SU-DHL-6 (cell line): Measurements from ENCODE around the gene INPP5A.

Source experiments
- H2AFZ ChIP-seq: fragments of 200-600 bp; sonication (generic); 2 replicates; pipeline ENCODE4 v1.6.1; 2014; ENCODE audit warnings: low read depth, mild to moderate bottlenecking, moderate library complexity, mixed read lengths, antibody characterized with exemption, low read length; ENCODE audit not compliant: severe bottlenecking
- H3F3A ChIP-seq: fragments of 200-600 bp; shearing (Covaris generic); 2 replicates; pipeline ENCODE4 v1.6.0; 2016; ENCODE audit warnings: antibody characterized with exemption, mild to moderate bottlenecking; ENCODE audit not compliant: insufficient read depth
- H3K27ac ChIP-seq: fragments of 200-600 bp; sonication (generic); 2 replicates; pipeline ENCODE4 v1.5.1; 2016; ENCODE audit warnings: low read depth, mild to moderate bottlenecking, low read length, moderate library complexity, mixed read lengths
- H3K27me3 ChIP-seq: fragments of 200-600 bp; sonication (generic), shearing (Covaris generic); 2 replicates; pipeline ENCODE4 v1.6.0; 2014; ENCODE audit warnings: mild to moderate bottlenecking, low read length
- H3K36me3 ChIP-seq: fragments of 200-600 bp; sonication (generic); 2 replicates; pipeline ENCODE4 v1.6.1; 2014; ENCODE audit warnings: mild to moderate bottlenecking, low read length, mixed read lengths
- H3K4me2 ChIP-seq: fragments of 300-600, 200-600 bp; shearing (Covaris generic), sonication (generic); 2 replicates; pipeline ENCODE4 v1.6.0; 2014; ENCODE audit warnings: low read length, low read depth, mild to moderate bottlenecking; ENCODE audit not compliant: poor library complexity, severe bottlenecking
- H3K4me3 ChIP-seq: fragments of 200-600 bp; sonication (generic); 2 replicates; pipeline ENCODE4 v1.5.1; 2014; ENCODE audit warnings: antibody characterized with exemption, low read length, mild to moderate bottlenecking, mixed read lengths; ENCODE audit not compliant: insufficient read depth, poor library complexity, severe bottlenecking
- H3K79me2 ChIP-seq: fragments of 200-600 bp; sonication (generic); 2 replicates; pipeline ENCODE4 v1.6.1; 2014; ENCODE audit warnings: mild to moderate bottlenecking, low read length, moderate library complexity; ENCODE audit not compliant: insufficient read depth
- H3K9ac ChIP-seq: fragments of 200-600 bp; sonication (generic); 2 replicates; pipeline ENCODE4 v1.7.0; 2014; ENCODE audit warnings: mild to moderate bottlenecking, low read length
- H3K9me2 ChIP-seq: fragments of 200-600 bp; sonication (generic); replicated peaks from 2 replicates; pipeline ENCODE4 v1.6.1; 2014; ENCODE audit warnings: low read length; ENCODE audit not compliant: insufficient read depth
- H3K9me3 ChIP-seq: fragments of 200-600 bp; sonication (generic); 2 replicates; pipeline ENCODE4 v1.6.1; 2014; ENCODE audit warnings: low read length, mixed read lengths; ENCODE audit not compliant: insufficient read depth
- H4K20me1 ChIP-seq: fragments of 200-600 bp; sonication (generic); 2 replicates; pipeline ENCODE4 v1.6.1; 2014; ENCODE audit warnings: low read depth, mild to moderate bottlenecking, antibody characterized with exemption, low read length, moderate library complexity, mixed read lengths
- EZH2phosphoT487 ChIP-seq: fragments of 200-600 bp; sonication (generic), shearing (Covaris generic); conservative IDR thresholded peaks from 2 replicates; pipeline ENCODE4 v1.6.1; 2018; ENCODE audit warnings: mild to moderate bottlenecking, antibody characterized with exemption, low read length, moderate library complexity, mixed read lengths
- TF ChIP-seq, protein P1 (sequence below): fragments of 200-600 bp; sonication (generic); IDR thresholded peaks from one replicate; pipeline ENCODE4 v1.5.1; 2017; ENCODE audit warnings: antibody characterized with exemption, mild to moderate bottlenecking, low read length, moderate library complexity; ENCODE audit not compliant: insufficient read depth, poor library complexity, severe bottlenecking

The INPP5A gene

GRCh38 chr10:132655735-132656134, 118.1 kb downstream of the INPP5A start:
- Histone ChIP-seq H4K20me1 (no peaks in the 10 kb centered on the region), H3K9me2 (no peaks in the 10 kb centered on the region), H3F3A (no peaks in the 10 kb centered on the region), H2AFZ (no peak overlapping the region), H3K79me2 (no peaks in the 10 kb centered on the region), H3K27ac (no peak overlapping the region), H3K4me3 (no peak overlapping the region), H3K9me3 (no peaks in the 10 kb centered on the region), H3K27me3 (no peaks in the 10 kb centered on the region), H3K9ac (no peak overlapping the region), H3K4me2 (no peak overlapping the region), H3K36me3 (no peaks in the 10 kb centered on the region)
- TF ChIP-seq EZH2phosphoT487, result no peak
- TF ChIP-seq, protein P1, sequence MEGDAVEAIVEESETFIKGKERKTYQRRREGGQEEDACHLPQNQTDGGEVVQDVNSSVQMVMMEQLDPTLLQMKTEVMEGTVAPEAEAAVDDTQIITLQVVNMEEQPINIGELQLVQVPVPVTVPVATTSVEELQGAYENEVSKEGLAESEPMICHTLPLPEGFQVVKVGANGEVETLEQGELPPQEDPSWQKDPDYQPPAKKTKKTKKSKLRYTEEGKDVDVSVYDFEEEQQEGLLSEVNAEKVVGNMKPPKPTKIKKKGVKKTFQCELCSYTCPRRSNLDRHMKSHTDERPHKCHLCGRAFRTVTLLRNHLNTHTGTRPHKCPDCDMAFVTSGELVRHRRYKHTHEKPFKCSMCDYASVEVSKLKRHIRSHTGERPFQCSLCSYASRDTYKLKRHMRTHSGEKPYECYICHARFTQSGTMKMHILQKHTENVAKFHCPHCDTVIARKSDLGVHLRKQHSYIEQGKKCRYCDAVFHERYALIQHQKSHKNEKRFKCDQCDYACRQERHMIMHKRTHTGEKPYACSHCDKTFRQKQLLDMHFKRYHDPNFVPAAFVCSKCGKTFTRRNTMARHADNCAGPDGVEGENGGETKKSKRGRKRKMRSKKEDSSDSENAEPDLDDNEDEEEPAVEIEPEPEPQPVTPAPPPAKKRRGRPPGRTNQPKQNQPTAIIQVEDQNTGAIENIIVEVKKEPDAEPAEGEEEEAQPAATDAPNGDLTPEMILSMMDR, result no peak

DNA sequence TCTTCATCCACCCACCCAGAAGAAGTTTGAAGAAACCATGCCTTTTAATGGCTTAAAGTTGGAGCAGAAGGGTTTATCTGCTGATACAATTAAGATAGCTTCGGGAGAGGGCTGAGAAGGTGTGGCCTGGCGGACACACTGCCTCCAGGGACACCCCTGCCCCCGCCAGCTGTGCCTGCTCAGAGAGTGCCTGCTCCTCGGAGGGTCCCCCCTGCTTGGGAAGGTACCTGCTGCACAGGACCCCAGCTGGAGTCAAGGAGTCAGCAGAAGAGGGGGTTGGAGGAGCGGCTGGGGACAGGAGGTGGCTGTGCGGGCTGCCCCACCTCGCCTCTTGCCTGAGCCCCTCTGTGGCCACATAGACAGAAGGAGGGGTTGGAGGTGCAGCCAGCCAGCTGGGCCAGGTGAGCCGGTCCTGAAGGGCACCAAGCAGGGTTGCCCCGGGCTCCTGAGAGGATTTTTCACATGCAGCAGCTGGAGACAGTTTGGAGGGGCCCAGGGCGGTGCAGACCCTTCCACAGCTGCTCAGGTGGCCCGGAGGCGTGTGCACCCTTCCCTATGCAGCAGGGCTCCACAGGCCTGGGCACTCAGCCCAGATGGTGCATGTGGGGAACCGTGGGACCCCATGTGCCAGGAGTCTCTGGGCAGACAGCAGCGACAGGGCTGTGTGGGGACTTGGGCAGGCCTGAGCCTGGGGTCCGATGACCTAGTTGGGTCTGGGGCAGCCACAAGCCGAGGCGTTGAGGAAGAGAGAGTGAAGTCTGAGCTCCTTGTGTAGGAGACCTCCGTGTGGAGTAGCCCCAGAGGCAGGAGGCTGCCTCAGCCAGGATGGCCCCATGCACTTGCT, 118.9 kb downstream of the INPP5A start:
- Histone ChIP-seq H3K79me2 (no peaks in the 10 kb centered on the region), H3F3A (no peaks in the 10 kb centered on the region), H3K9me3 (no peaks in the 10 kb centered on the region)

DNA sequence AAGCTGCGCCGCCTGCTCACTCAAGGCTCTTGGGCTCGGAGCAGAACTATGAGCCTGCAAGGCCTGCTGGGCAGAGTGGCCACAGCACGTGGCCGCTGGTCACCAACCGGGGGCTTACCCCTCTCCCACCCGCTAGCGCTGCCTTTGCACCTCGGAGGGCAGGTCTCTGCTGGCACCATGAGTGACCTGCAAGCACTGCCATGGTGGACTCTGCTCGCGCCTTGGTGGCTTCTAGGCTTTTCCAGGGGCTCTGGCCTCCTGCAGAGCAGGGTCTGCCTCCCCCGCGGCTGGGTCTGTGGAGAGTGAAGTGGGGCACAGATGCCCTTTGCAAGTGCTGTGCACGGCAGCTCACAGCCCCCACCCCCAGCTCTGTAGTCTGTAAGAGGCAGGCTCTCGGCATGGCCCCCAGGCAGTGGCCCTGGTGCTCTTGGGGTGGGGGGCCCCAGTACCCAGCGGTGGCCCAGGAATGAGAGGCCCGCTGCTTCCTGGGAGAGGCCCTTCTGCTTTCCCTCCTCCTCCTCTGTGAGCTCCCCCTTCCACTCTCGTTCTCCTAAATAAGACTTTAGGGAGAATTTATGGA, 119.6 kb downstream of the INPP5A start:
- Histone ChIP-seq H3K9me3 (no peaks in the 10 kb centered on the region), H4K20me1 (no peaks in the 10 kb centered on the region), H3K36me3 (no peaks in the 10 kb centered on the region), H2AFZ (no peak overlapping the region), H3K79me2 (no peaks in the 10 kb centered on the region), H3F3A (no peaks in the 10 kb centered on the region), H3K9ac (no peak overlapping the region), H3K9me2 (no peaks in the 10 kb centered on the region), H3K27me3 (no peaks in the 10 kb centered on the region), H3K27ac (no peak overlapping the region), H3K4me2 (no peak overlapping the region), H3K4me3 (no peak overlapping the region)
- no peak for TF ChIP-seq EZH2phosphoT487
- TF ChIP-seq, protein P1, result no peak

More for the DNA sequence above, 118.9 kb downstream of the INPP5A start:
- H3K9me2 ChIP-seq, result no peaks in the 10 kb centered on the region
- H3K4me3 ChIP-seq, result no peak overlapping the region
- H3K4me2 ChIP-seq, result no peak overlapping the region
- no peak for TF ChIP-seq EZH2phosphoT487
- TF ChIP-seq, protein P1, result no peak
- H3K36me3 ChIP-seq, result no peaks in the 10 kb centered on the region
- H2AFZ ChIP-seq, result no peak overlapping the region
- H3K27me3 ChIP-seq, result no peaks in the 10 kb centered on the region
- no peak overlapping the region for H3K9ac ChIP-seq
- H3K27ac ChIP-seq, result no peak overlapping the region
- H4K20me1 ChIP-seq, result no peaks in the 10 kb centered on the region
